Spleen (tissue), 7 donors: ENCODE data around the gene SLC11A2.

Experiments
- CTCF ChIP-seq, 11 experiments: fragments of 200-600 bp in 7 of 11; fragments of 450-650 bp in 4 of 11; sonication (generic) in 4 of 11; IDR thresholded peaks in 8 of 11; conservative IDR thresholded peaks in 3 of 11; 1 replicate in 7 of 11; 2 replicates in 4 of 11; pipeline versions ENCODE4 v1.4.0 to v1.8.0; 2016 to 2021; ENCODE audit warnings: antibody characterized with exemption in 11 of 11, inconsistent platforms in 4 of 11, mild to moderate bottlenecking in 1 of 11
- POLR2A ChIP-seq, 3 donors: fragments of 450-650 bp; IDR thresholded peaks; one replicate each; pipeline ENCODE4 v1.5.1; 2017; ENCODE audit warnings: antibody characterized with exemption in 3 of 3, mild to moderate bottlenecking in 1 of 3
- POLR2AphosphoS5 ChIP-seq, 3 donors: sonication (generic); formaldehyde crosslinking; IDR thresholded peaks; one replicate each; pipeline ENCODE4 v1.5.1; 2017; ENCODE audit warnings: antibody characterized with exemption in 3 of 3
- donor health status: DM: no; HTN: no; CAD: no; lungs with moderate emphysema.
- donor health status: DM: no; HTN: no; CAD: no.
- donor health status: DM: no; HTN: no; CAD: no.

DNA sequence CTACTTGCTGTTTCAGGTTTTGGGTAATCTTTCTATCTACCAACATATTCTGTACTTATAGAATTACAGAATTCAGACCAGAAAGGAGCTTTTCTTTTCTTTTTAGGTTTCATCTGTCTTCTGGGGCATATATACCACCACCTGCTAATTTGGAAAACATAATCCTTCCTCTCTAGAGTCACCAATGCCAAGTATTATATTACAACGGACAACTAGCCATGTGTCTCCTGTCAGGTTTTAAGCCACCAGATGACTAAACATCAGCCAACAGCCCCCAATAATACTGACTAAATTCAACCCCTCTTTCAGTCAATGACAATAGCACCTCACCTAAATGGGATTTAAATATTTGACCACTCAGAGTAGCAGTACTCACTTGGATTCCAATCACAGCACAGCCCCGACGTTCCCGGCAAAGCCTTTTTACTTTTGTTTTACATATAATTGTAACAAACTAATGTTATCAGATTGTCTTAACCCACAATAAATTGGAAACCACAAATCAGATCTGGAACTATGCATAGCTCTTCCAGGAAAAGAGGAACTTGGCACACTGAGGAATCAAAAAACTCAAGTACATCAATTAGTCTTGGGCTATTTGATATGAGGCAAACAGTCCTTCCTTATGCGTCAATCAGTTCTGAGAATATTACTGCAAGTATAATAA is 13.5 kb downstream of the SLC11A2 start:
- TF ChIP-seq CTCF (IDR thresholded peaks at IDR 0.05 in 8 of 11, conservative IDR thresholded peaks at IDR 0.05 in 3 of 11) (no peak), POLR2AphosphoS5 (IDR thresholded peaks at IDR 0.05) (no peak), POLR2A (IDR thresholded peaks at IDR 0.05) (no peak)
